ENCODE results near the gene PLA2G2D. TPM values are rescaled to one million over a fixed set of nuclear protein-coding genes. Genes with fewer than 3 reads are reported as not detected.

Gene PLA2G2D
- polyA plus RNA-seq, 1 donor = 0.05 TPM

- no peak for DNase-seq (ENCODE audit: low read depth)
These were observed 50.6 kb downstream of the PLA2G2D start for GRCh38 chr1:20068722-20069121.

- no peak for DNase-seq (ENCODE audit: low read depth)
These were observed 55.5 kb downstream of the PLA2G2D start for GRCh38 chr1:20063861-20064292.

Other genes starting within 250 kb of the PLA2G2D start
- gene OTUD3, start 237.1 kb downstream of the PLA2G2D start, polyA plus RNA-seq (ENCODE audit: insufficient read length) = 7.9 TPM
- not detected for gene PLA2G2E, start 195.9 kb downstream of the PLA2G2D start, polyA plus RNA-seq (ENCODE audit: insufficient read length)
- 0.57 TPM for gene PLA2G2A, start 139.9 kb downstream of the PLA2G2D start, polyA plus RNA-seq (ENCODE audit: insufficient read length)
- 0.25 TPM for gene PLA2G5, start 49.3 kb downstream of the PLA2G2D start, polyA plus RNA-seq (ENCODE audit: insufficient read length)
- gene PLA2G2F, start 19.8 kb upstream of the PLA2G2D start, polyA plus RNA-seq (ENCODE audit: insufficient read length) = not detected
- 0.15 TPM for gene UBXN10, start 66.6 kb upstream of the PLA2G2D start, polyA plus RNA-seq (ENCODE audit: insufficient read length)
- 0.05 TPM for gene PLA2G2C, start 67.0 kb upstream of the PLA2G2D start, polyA plus RNA-seq (ENCODE audit: insufficient read length)
- gene VWA5B1, start 171.3 kb upstream of the PLA2G2D start, polyA plus RNA-seq (ENCODE audit: insufficient read length) = 0.13 TPM